Ascending aorta (tissue), 2 donors: ENCODE measurements around the gene ADCY2. TPM values are rescaled to one million over a fixed set of nuclear protein-coding genes. Genes with fewer than 3 reads are reported as not detected.

Experiments
- DNase-seq, 2 donors: peaks; one replicate each; pipeline ENCODE4 v3.0.0-alpha.2; 2019; ENCODE audit warnings: low spot score in 2 of 2
- H3K27ac ChIP-seq, 2 donors: fragments of 200-600 bp; sonication (generic); one replicate each; pipeline ENCODE4 v1.5.1; 2016 to 2017; ENCODE audit warnings: mild to moderate bottlenecking in 1 of 2
- H3K27me3 ChIP-seq: fragments of 200-600 bp; sonication (generic); one replicate; pipeline ENCODE4 v1.5.1; 2017
- H3K36me3 ChIP-seq, 2 donors: fragments of 200-600 bp; sonication (generic); one replicate each; pipeline ENCODE4 v1.5.1; 2016
- H3K4me1 ChIP-seq, 2 donors: fragments of 200-600 bp; sonication (generic); one replicate each; pipeline ENCODE4 v1.5.1; 2016 to 2017; ENCODE audit warnings: mild to moderate bottlenecking in 1 of 2
- H3K4me3 ChIP-seq, 2 donors: fragments of 200-600 bp; sonication (generic); one replicate each; pipeline ENCODE4 v1.5.1; 2016 to 2017; ENCODE audit warnings: mild to moderate bottlenecking in 1 of 2
- H3K9me3 ChIP-seq, 2 donors: fragments of 200-600 bp; sonication (generic); one replicate each; pipeline ENCODE4 v1.5.1; 2016
- intact Hi-C: fragments of 100-400 bp; cut with DNase I; formaldehyde crosslinking; loops from one replicate; pipeline ENCODE4 v1.15.1; 2023
- total RNA-seq: library from RNA; depleted of rRNA; stranded (reverse); fragments of >200 nt; gene quantifications from one replicate; pipeline ENCODE4 v1.1.0, GENCODE V29; 2016
- TF ChIP-seq, protein P1 (sequence below), 3 experiments: fragments of 200-600 bp in 2 of 3; fragments of 450-650 bp in 1 of 3; sonication (generic) in 2 of 3; IDR thresholded peaks; one replicate each; pipeline ENCODE4 v1.5.1; 2016 to 2019; ENCODE audit warnings: antibody characterized with exemption in 3 of 3, mild to moderate bottlenecking in 1 of 3, moderate library complexity in 1 of 3

ADCY2 gene
- total RNA-seq, 1 donor from 2014 or later = 0.11 TPM

DNA sequence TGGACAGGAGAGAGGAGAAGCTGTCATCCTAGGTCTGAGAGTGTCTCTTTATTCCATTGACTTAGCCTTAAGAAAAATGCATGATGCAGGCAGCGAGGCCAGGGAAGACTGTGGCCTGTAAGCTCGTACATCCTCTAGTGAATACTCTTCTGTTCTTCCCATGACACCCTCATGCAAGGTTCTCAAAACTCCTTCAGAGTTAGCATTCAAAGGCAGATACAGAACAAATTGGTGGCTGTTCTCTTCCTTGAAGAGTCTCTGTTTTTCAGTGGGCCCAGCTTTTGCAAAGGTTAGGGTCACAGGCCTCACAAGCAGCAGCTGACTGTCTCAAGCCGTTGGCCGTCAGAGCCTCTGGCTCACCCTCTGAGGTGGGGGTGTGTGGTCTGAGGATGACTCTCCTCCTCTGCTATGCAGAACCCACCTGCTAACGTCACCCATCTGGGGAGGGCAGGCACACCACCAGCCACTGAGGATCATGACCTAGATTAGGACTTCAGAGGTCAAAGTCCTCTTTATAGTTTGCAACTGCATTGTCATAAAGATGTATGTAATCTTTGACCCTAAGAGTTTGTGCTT is 15.1 kb downstream of the ADCY2 start:
- TF ChIP-seq, protein P1, sequence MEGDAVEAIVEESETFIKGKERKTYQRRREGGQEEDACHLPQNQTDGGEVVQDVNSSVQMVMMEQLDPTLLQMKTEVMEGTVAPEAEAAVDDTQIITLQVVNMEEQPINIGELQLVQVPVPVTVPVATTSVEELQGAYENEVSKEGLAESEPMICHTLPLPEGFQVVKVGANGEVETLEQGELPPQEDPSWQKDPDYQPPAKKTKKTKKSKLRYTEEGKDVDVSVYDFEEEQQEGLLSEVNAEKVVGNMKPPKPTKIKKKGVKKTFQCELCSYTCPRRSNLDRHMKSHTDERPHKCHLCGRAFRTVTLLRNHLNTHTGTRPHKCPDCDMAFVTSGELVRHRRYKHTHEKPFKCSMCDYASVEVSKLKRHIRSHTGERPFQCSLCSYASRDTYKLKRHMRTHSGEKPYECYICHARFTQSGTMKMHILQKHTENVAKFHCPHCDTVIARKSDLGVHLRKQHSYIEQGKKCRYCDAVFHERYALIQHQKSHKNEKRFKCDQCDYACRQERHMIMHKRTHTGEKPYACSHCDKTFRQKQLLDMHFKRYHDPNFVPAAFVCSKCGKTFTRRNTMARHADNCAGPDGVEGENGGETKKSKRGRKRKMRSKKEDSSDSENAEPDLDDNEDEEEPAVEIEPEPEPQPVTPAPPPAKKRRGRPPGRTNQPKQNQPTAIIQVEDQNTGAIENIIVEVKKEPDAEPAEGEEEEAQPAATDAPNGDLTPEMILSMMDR (IDR thresholded peaks at IDR 0.05) = no peak
- peaks cover 0 to 3% of the 10 kb centered on the region in 2 donors for H3K36me3 ChIP-seq
- no peaks in the 10 kb centered on the region for H3K27me3 ChIP-seq
- H3K4me1 ChIP-seq = no peaks in the 10 kb centered on the region
- H3K4me3 ChIP-seq = no peak overlapping the region
- DNase-seq = no peak
- H3K27ac ChIP-seq = no peak overlapping the region
- intact Hi-C loops = no loop called here
- no peaks in the 10 kb centered on the region for H3K9me3 ChIP-seq

DNA sequence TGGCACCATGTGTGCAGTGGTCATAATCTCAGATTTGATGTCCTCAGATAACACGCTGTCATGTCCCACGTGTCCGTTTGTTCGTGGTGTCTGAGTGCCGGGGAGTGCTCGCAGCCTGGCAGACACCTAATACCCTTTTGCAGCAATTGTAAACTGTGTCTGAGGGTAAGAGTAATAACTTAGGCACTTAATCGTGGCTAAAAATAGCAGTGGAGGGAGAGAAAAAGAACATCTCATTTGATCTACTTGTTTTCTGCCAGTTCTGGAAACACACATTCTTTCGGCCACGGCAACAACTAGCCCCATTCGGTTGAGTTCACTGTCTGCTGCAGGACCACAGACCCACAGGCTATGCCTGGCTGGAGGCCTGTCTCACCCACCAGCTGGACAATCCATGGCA is 16.5 kb downstream of the ADCY2 start:
- H3K27ac ChIP-seq = no peak overlapping the region
- no peaks in the 10 kb centered on the region for H3K9me3 ChIP-seq
- TF ChIP-seq, protein P1 (IDR thresholded peaks at IDR 0.05) = no peak
- no peak overlapping the region for H3K4me3 ChIP-seq
- peaks cover 0 to 3% of the 10 kb centered on the region in 2 donors for H3K36me3 ChIP-seq
- H3K27me3 ChIP-seq = no peaks in the 10 kb centered on the region
- DNase-seq = no peak
- H3K4me1 ChIP-seq = no peaks in the 10 kb centered on the region
- intact Hi-C loops = no loop called here

DNA sequence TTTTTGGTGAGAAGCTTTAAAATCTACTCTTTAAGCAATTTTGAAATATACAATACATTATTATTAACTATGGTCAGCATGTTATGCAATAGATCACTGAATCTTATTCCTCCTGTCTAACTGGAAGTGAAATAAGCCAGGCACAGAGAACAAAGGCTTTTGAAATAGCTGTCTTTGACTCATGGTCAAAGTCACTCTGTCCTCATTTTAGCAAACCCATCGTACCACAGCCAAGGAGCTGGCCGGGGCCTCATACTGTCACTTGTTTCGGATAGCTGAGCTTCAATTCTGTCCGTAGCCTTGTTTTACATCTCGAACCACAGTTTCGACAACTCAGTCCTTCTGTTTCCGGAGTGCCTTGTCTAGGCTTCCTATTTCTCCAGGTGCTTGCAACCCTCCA is 19.2 kb downstream of the ADCY2 start:
- DNase-seq = no peak
- no peaks in the 10 kb centered on the region for H3K9me3 ChIP-seq
- H3K27ac ChIP-seq = no peak overlapping the region
- no peak overlapping the region for H3K4me3 ChIP-seq
- H3K4me1 ChIP-seq = no peaks in the 10 kb centered on the region
- H3K27me3 ChIP-seq = no peaks in the 10 kb centered on the region
- TF ChIP-seq, protein P1 (IDR thresholded peaks at IDR 0.05) = no peak
- peaks cover 0 to 3% of the 10 kb centered on the region in 2 donors for H3K36me3 ChIP-seq
- intact Hi-C loops = no loop called here

DNA sequence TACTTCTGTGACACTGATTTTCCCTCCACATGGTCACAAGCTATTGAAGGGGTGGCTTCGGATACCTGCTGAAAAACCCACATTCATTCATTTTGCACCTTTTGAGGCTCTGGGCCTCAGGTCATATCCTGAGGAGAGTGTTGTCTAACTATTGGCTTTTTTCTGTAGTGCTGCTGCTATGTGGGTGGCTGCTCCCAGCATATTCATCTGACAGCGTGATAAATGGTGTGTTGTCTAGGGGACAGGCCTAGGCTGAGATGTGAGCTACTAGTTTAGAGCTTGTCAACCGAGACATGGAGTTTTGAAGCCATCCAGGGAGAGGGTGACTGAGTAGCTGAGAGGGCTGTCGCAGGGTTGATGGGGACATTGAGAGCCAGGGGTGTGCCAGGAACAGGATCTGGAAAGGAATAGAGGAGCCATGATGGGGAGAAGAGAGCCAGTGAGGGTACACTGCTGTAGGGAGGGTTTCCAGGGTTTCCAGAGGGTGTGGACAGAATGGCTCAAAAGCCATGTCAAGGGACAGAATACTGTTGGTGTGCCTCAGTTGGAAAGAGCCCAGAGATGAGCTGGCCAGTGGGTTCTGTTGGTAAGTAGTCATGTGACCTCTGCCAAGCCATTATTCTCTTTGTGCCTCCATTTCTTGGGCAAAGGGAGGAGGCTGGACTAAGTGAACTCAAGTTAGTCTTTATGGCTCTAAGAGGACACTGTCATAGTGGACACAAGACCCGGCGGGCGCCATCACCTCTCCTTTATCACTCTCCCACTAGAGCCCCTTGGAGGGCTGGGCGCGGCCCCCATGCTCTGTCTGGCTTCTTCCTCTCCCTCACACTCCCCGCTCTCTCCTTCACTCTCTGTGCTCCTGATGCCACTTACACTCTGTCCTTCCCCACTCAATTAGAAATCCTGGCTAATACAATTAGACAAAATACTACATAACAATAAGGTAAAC is 19.9 kb downstream of the ADCY2 start:
- Histone ChIP-seq H3K4me1 (peaks cover 0 to 2% of the 10 kb centered on the region in 2 donors), H3K27me3 (no peaks in the 10 kb centered on the region), H3K4me3 (no peak overlapping the region), H3K27ac (no peak overlapping the region), H3K36me3 (peaks cover 0 to 3% of the 10 kb centered on the region in 2 donors), H3K9me3 (no peaks in the 10 kb centered on the region)
- TF ChIP-seq, protein P1 (IDR thresholded peaks at IDR 0.05) = no peak
- intact Hi-C loops = no loop called here
- no peak for DNase-seq

DNA sequence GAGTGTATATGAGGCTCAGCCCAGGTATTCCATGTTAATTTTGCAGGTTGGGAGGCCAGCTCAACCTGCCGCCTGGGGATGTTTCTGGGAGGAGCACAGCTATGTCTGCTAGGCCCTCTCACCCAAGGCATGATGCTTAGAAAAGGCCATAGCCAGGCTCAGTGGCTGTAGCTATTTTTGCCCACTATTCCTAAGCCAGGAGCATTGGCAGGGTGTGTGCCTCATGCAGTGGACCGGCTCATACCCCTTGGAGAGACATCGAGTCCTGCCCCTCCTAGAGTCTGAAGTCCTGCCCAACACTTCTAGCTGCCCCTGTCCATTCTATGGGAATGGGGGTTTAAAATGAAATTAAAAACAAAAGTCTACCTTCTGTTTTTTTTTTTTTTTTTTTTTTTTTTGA is 22.3 kb downstream of the ADCY2 start:
- intact Hi-C loops = no loop called here
- Histone ChIP-seq H3K4me3 (no peak overlapping the region), H3K9me3 (no peaks in the 10 kb centered on the region), H3K4me1 (peaks cover 0 to 9% of the 10 kb centered on the region in 2 donors), H3K36me3 (peaks cover 0 to 3% of the 10 kb centered on the region in 2 donors), H3K27ac (no peak overlapping the region), H3K27me3 (no peaks in the 10 kb centered on the region)
- TF ChIP-seq, protein P1 (IDR thresholded peaks at IDR 0.05) = no peak
- DNase-seq = no peak
